Measurements from ENCODE around the gene BYSL.

The BYSL gene

GRCh38 chr6:41914869-41915530 is 6.3 kb upstream of the BYSL start:
- DNase-seq, result no peak

GRCh38 chr6:41917528-41917927 is 3.8 kb upstream of the BYSL start:
- DNase-seq, result no peak

GRCh38 chr6:41921712-41921998 is 356 bp downstream of the BYSL start:
- DNase-seq, result no peak

GRCh38 chr6:41922154-41922553 is 855 bp downstream of the BYSL start:
- DNase-seq, result no peak

- no peak for DNase-seq
These were observed 6.0 kb downstream of the BYSL start for GRCh38 chr6:41927253-41927652.

GRCh38 chr6:41929924-41930323 is 8.6 kb downstream of the BYSL start:
- no peak for DNase-seq

GRCh38 chr6:41931792-41932191 is 10.5 kb downstream of the BYSL start:
- DNase-seq, result no peak

GRCh38 chr6:41932378-41932777 is 11.1 kb downstream of the BYSL start:
- no peak for DNase-seq

GRCh38 chr6:41934278-41935192 is 13.2 kb downstream of the BYSL start:
- no peak for DNase-seq

- no peak for DNase-seq
These were observed 13.9 kb downstream of the BYSL start for GRCh38 chr6:41935193-41935574.

- peak; percentile 25 for DNase-seq
These were observed 14.4 kb downstream of the BYSL start for GRCh38 chr6:41935685-41936072.

- peak; percentile 97 for DNase-seq
These were observed 15.0 kb downstream of the BYSL start for GRCh38 chr6:41936073-41936837.

GRCh38 chr6:41937472-41937860 is 16.2 kb downstream of the BYSL start:
- no peak for DNase-seq

GRCh38 chr6:41937861-41938574 is 16.7 kb downstream of the BYSL start:
- peak; percentile 46 for DNase-seq

GRCh38 chr6:41938590-41939175 is 17.4 kb downstream of the BYSL start:
- no peak for DNase-seq

GRCh38 chr6:41939176-41939847 is 18.0 kb downstream of the BYSL start:
- DNase-seq, result peak; percentile 23

GRCh38 chr6:41939848-41940758 is 18.8 kb downstream of the BYSL start:
- DNase-seq, result no peak

GRCh38 chr6:41940759-41941279 is 19.5 kb downstream of the BYSL start:
- peak; percentile 61 for DNase-seq

GRCh38 chr6:41941280-41942066 is 20.2 kb downstream of the BYSL start, which contains the start of gene CCND3:
CCND3 (minus strand) TSS chr6:41941808; CDS start chr6:41941649, 159 bp downstream.
- DNase-seq, result peak; percentile 85
